Measurements from ENCODE around the gene TACC3.

DNA sequence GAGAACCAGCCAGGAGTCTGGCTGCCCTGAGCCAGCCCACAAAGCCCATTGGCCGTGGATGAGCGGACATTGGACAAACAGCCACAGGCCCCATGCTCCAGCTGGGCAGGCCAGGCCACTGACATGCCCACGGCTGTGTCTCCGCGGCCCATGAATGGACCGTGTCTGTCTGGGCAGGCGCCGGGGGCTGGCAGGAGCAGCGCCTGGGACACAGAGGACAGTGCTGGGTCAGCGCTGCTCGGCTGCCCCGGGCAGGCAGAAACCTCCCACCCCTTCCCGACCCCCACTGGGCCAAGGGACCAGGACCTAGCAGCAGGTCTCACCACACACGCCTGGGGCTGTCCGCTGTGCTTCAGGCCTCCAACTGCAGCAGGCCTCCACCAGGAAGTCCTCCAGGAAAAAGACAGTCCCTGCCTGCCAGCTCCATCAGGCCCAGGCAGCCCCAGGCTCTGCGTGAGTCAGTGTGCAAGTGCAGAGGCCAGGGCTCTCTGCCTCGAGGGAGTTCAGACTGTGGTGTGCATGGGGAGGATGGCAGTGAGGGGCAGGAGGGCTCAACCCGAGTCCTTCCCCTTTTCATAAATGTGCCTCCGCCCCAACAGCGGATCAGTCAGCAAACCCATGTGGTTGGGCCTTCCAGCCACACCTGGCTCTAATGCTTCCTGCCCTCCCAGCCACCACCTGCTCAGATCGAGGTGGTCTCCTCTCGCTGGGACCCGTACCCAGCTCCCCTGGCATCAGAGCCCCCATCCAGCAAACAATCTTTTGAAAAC is 54.6 kb downstream of the TACC3 start:
- TF ChIP-seq, protein P1, sequence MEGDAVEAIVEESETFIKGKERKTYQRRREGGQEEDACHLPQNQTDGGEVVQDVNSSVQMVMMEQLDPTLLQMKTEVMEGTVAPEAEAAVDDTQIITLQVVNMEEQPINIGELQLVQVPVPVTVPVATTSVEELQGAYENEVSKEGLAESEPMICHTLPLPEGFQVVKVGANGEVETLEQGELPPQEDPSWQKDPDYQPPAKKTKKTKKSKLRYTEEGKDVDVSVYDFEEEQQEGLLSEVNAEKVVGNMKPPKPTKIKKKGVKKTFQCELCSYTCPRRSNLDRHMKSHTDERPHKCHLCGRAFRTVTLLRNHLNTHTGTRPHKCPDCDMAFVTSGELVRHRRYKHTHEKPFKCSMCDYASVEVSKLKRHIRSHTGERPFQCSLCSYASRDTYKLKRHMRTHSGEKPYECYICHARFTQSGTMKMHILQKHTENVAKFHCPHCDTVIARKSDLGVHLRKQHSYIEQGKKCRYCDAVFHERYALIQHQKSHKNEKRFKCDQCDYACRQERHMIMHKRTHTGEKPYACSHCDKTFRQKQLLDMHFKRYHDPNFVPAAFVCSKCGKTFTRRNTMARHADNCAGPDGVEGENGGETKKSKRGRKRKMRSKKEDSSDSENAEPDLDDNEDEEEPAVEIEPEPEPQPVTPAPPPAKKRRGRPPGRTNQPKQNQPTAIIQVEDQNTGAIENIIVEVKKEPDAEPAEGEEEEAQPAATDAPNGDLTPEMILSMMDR (IDR thresholded peaks at IDR 0.05), result no peak
- TF ChIP-seq POLR2AphosphoS5 (IDR thresholded peaks at IDR 0.05) (no peak), POLR2A (IDR thresholded peaks at IDR 0.05) (no peak)
